Activated CD4-positive, alpha-beta memory T cell treated with anti-CD3 and anti-CD28 coated beads for 36 hours (primary cell): ENCODE measurements around the gene ETV2. TPM values are rescaled to one million over a fixed set of nuclear protein-coding genes. Genes with fewer than 3 reads are reported as not detected.
A peak's percentile ranks its signal among the peaks of the same experiment; 100 is the strongest.

Source experiments
- CTCF ChIA-PET: fragments of 350-600 bp; sonication (Branson Sonifier 250); formaldehyde crosslinking; loops from one replicate; lab custom pipeline; 2021; ENCODE audit warnings: antibody characterized with exemption, inconsistent platforms; lab: Charles Lee
- POLR2A ChIA-PET: fragments of 350-600 bp; sonication (Branson Sonifier 250); formaldehyde crosslinking; loops from one replicate; lab custom pipeline; 2021; ENCODE audit warnings: antibody characterized with exemption; lab: Charles Lee
- DNase-seq: peaks from one replicate; pipeline ENCODE4 v3.0.0-alpha.2; 2020
- H3K27ac Mint-ChIP-seq: one replicate; pipeline ENCODE4 v1.8.0; 2021; ENCODE audit warnings: mixed read lengths
- H3K27me3 Mint-ChIP-seq: one replicate; pipeline ENCODE4 v1.8.0; 2021; ENCODE audit warnings: mixed read lengths
- H3K36me3 Mint-ChIP-seq: one replicate; pipeline ENCODE4 v1.8.0; 2021; ENCODE audit warnings: mixed read lengths
- H3K4me1 Mint-ChIP-seq: one replicate; pipeline ENCODE4 v1.8.0; 2021; ENCODE audit warnings: low read depth, mixed read lengths
- H3K4me3 Mint-ChIP-seq: one replicate; pipeline ENCODE4 v1.8.0; 2021; ENCODE audit warnings: mild to moderate bottlenecking, mixed read lengths
- H3K9me3 Mint-ChIP-seq: one replicate; pipeline ENCODE4 v1.8.0; 2021; ENCODE audit warnings: mixed read lengths
- intact Hi-C: fragments of 100-400 bp; cut with micrococcal nuclease; formaldehyde crosslinking; loops from one replicate; pipeline ENCODE4 v1.15.1; 2023
- total RNA-seq, 2 experiments: library from RNA; stranded (reverse); gene quantifications; one replicate each; pipeline ENCODE4 v1.2.3, GENCODE V29; 2021

The ETV2 gene
- total RNA-seq, 2 experiments from 2014 or later, result 0.70 to 0.83 TPM

GRCh38 chr19:35628565-35629331 lies 12.8 kb upstream of the ETV2 start, which contains the start of gene RBM42:
TSS of gene RBM42 (plus strand) at chr19:35629036. CDS start at chr19:35629154, 118 bp downstream.
- peaks cover 16% of the 10 kb centered on the region for H3K4me1 Mint-ChIP-seq
- H3K27me3 Mint-ChIP-seq, result no peaks in the 10 kb centered on the region
- CTCF ChIA-PET, result interaction anchor here (0.5 kb wide), 1 partner anchor 191 kb away, joined by 7 read pairs; no protein-coding TSS in a partner anchor
- intact Hi-C loops, result loop anchor here (1.0 kb wide), 3 partner anchors 16 to 82 kb away; partner anchors contain the start of gene HAUS5
- H3K36me3 Mint-ChIP-seq, result peaks cover 25% of the 10 kb centered on the region
- H3K27ac Mint-ChIP-seq, result peak within 1 kb of the TSS; percentile 90
- POLR2A ChIA-PET, result no interaction called here
- H3K4me3 Mint-ChIP-seq, result peak within 1 kb of the TSS; percentile 99
- H3K9me3 Mint-ChIP-seq, result no peaks in the 10 kb centered on the region
- peak; percentile 98 for DNase-seq

GRCh38 chr19:35629332-35629633 lies 12.3 kb upstream of the ETV2 start:
- CTCF ChIA-PET, result interaction anchor here (0.5 kb wide), 1 partner anchor 190 kb away, joined by 7 read pairs; no protein-coding TSS in a partner anchor
- intact Hi-C loops, result no loop called here
- POLR2A ChIA-PET, result interaction anchor here (1.0 kb wide), 1 partner anchor 14 kb away, joined by 3 read pairs; no protein-coding TSS in a partner anchor

GRCh38 chr19:35633727-35634440 lies 7.7 kb upstream of the ETV2 start:
- intact Hi-C loops, result no loop called here
- ChIA-PET POLR2A (no interaction called here), CTCF (no interaction called here)
- Mint-ChIP-seq H3K9me3 (no peaks in the 10 kb centered on the region), H3K27ac (no peak overlapping the region), H3K4me1 (peaks cover 9% of the 10 kb centered on the region), H3K27me3 (no peaks in the 10 kb centered on the region), H3K36me3 (peaks cover 36% of the 10 kb centered on the region), H3K4me3 (no peak overlapping the region)
- DNase-seq, result no peak

More at GRCh38 chr19:35629332-35629633, 12.3 kb upstream of the ETV2 start:
- peak; percentile 16 for DNase-seq
- peaks cover 25% of the 10 kb centered on the region for H3K36me3 Mint-ChIP-seq
- H3K4me1 Mint-ChIP-seq, result peaks cover 16% of the 10 kb centered on the region
- H3K4me3 Mint-ChIP-seq, result peak overlapping the region; percentile 99
- no peaks in the 10 kb centered on the region for H3K27me3 Mint-ChIP-seq
- H3K9me3 Mint-ChIP-seq, result no peaks in the 10 kb centered on the region
- H3K27ac Mint-ChIP-seq, result peak overlapping the region; percentile 90

GRCh38 chr19:35636651-35637050 lies 4.9 kb upstream of the ETV2 start:
- intact Hi-C loops, result no loop called here

GRCh38 chr19:35637165-35637564 lies 4.4 kb upstream of the ETV2 start:
- intact Hi-C loops, result no loop called here
- H3K4me1 Mint-ChIP-seq, result peaks cover 10% of the 10 kb centered on the region
- ChIA-PET CTCF (no interaction called here), POLR2A (interaction anchor here (0.7 kb wide), 1 partner anchor 11 kb away, joined by 3 read pairs; no protein-coding TSS in a partner anchor)
- peaks cover 23% of the 10 kb centered on the region for H3K36me3 Mint-ChIP-seq
- no peak overlapping the region for H3K4me3 Mint-ChIP-seq
- H3K27me3 Mint-ChIP-seq, result no peaks in the 10 kb centered on the region
- DNase-seq, result no peak
- H3K27ac Mint-ChIP-seq, result no peak overlapping the region
- H3K9me3 Mint-ChIP-seq, result no peaks in the 10 kb centered on the region

More at GRCh38 chr19:35636651-35637050, 4.9 kb upstream of the ETV2 start:
- Mint-ChIP-seq H3K4me3 (no peak overlapping the region), H3K27ac (no peak overlapping the region), H3K36me3 (peaks cover 28% of the 10 kb centered on the region), H3K9me3 (no peaks in the 10 kb centered on the region), H3K4me1 (peaks cover 7% of the 10 kb centered on the region), H3K27me3 (no peaks in the 10 kb centered on the region)
- ChIA-PET CTCF (no interaction called here), POLR2A (interaction anchor here (0.7 kb wide), 1 partner anchor 12 kb away, joined by 3 read pairs; no protein-coding TSS in a partner anchor)
- DNase-seq, result no peak

GRCh38 chr19:35639321-35639639 lies 2.3 kb upstream of the ETV2 start:
- intact Hi-C loops, result no loop called here
- peaks cover 17% of the 10 kb centered on the region for H3K36me3 Mint-ChIP-seq
- POLR2A ChIA-PET, result no interaction called here
- H3K4me3 Mint-ChIP-seq, result no peak overlapping the region
- no peaks in the 10 kb centered on the region for H3K9me3 Mint-ChIP-seq
- H3K4me1 Mint-ChIP-seq, result peaks cover 15% of the 10 kb centered on the region
- no peak overlapping the region for H3K27ac Mint-ChIP-seq
- CTCF ChIA-PET, result no interaction called here
- DNase-seq, result no peak
- H3K27me3 Mint-ChIP-seq, result no peaks in the 10 kb centered on the region

GRCh38 chr19:35639863-35640262 lies 1.7 kb upstream of the ETV2 start:
- Mint-ChIP-seq H3K36me3 (peaks cover 14% of the 10 kb centered on the region), H3K27ac (no peak overlapping the region), H3K9me3 (no peaks in the 10 kb centered on the region), H3K4me3 (no peak overlapping the region), H3K4me1 (peaks cover 20% of the 10 kb centered on the region), H3K27me3 (no peaks in the 10 kb centered on the region)
- intact Hi-C loops, result loop anchor here (10.0 kb wide), 2 partner anchors 105 to 495 kb away; partner anchors contain the start of genes IGFLR1, LIN37, PSENEN and U2AF1L4
- ChIA-PET POLR2A (no interaction called here), CTCF (no interaction called here)
- no peak for DNase-seq

- no peaks in the 10 kb centered on the region for H3K9me3 Mint-ChIP-seq
- peaks cover 3% of the 10 kb centered on the region for H3K36me3 Mint-ChIP-seq
- peaks cover 32% of the 10 kb centered on the region for H3K4me1 Mint-ChIP-seq
- ChIA-PET CTCF (interaction anchor here (1.1 kb wide), 1 partner anchor 30 kb away, joined by 3 read pairs; the partner anchor contains the start of gene HAUS5), POLR2A (interaction anchor here (0.9 to 1.1 kb wide), 3 partner anchors 11 to 60 kb away, joined by 3 to 4 read pairs (median 3); partner anchors contain the start of gene HAUS5)
- peak overlapping the region; percentile 80 for H3K4me3 Mint-ChIP-seq
- peak overlapping the region; percentile 13 for H3K27ac Mint-ChIP-seq
- no peaks in the 10 kb centered on the region for H3K27me3 Mint-ChIP-seq
- intact Hi-C loops, result loop anchor here (10.0 kb wide), 2 partner anchors 102 to 492 kb away; partner anchors contain the start of genes IGFLR1, LIN37, PSENEN and U2AF1L4
- DNase-seq, result no peak
Measured at GRCh38 chr19:35642312-35642711, 767 bp downstream of the ETV2 start.

GRCh38 chr19:35642798-35643254 lies 1.3 kb downstream of the ETV2 start:
- POLR2A ChIA-PET, result interaction anchor here (0.9 to 1.9 kb wide), 5 partner anchors 13 to 60 kb away, joined by 3 to 5 read pairs (median 3); partner anchors contain the start of gene HAUS5
- no peak for DNase-seq
- Mint-ChIP-seq H3K4me3 (peak overlapping the region; percentile 80), H3K27me3 (no peaks in the 10 kb centered on the region), H3K27ac (no peak overlapping the region), H3K36me3 (peaks cover 3% of the 10 kb centered on the region), H3K9me3 (no peaks in the 10 kb centered on the region), H3K4me1 (peaks cover 32% of the 10 kb centered on the region)
- CTCF ChIA-PET, result interaction anchor here (1.1 kb wide), 1 partner anchor 30 kb away, joined by 3 read pairs; the partner anchor contains the start of gene HAUS5
- intact Hi-C loops, result loop anchor here (10.0 kb wide), 2 partner anchors 102 to 492 kb away; partner anchors contain the start of genes IGFLR1, LIN37, PSENEN and U2AF1L4

- peak; percentile 88 for DNase-seq
- H3K27me3 Mint-ChIP-seq, result no peaks in the 10 kb centered on the region
- peaks cover 32% of the 10 kb centered on the region for H3K4me1 Mint-ChIP-seq
- intact Hi-C loops, result loop anchor here (1.0 to 10.0 kb wide), 6 partner anchors 15 to 491 kb away; partner anchors contain the start of genes HAUS5, IGFLR1, LIN37 and PSENEN
- peak overlapping the region; percentile 78 for H3K27ac Mint-ChIP-seq
- CTCF ChIA-PET, result interaction anchor here (0.8 to 1.2 kb wide), 3 partner anchors 31 to 133 kb away, joined by 3 to 5 read pairs (median 3); partner anchors contain the start of gene HAUS5
- H3K36me3 Mint-ChIP-seq, result peaks cover 4% of the 10 kb centered on the region
- POLR2A ChIA-PET, result interaction anchor here (0.8 to 2.5 kb wide), 7 partner anchors 12 to 131 kb away, joined by 3 to 14 read pairs (median 4); partner anchors contain the start of gene HAUS5
- peak overlapping the region; percentile 80 for H3K4me3 Mint-ChIP-seq
- no peaks in the 10 kb centered on the region for H3K9me3 Mint-ChIP-seq
Measured at GRCh38 chr19:35643255-35644205, 2.0 kb downstream of the ETV2 start.
